Fibroblast of lung (primary cell): Measurements from ENCODE around the gene SIDT2.

Source experiments
- CTCF ChIP-seq, 2 donors: IDR thresholded peaks in 1 of 2; conservative IDR thresholded peaks in 1 of 2; 1 replicate in 1 of 2; 2 replicates in 1 of 2; pipeline ENCODE4 v1.5.1; 2011 to 2012; ENCODE audit warnings: low read length in 2 of 2, control low read depth in 1 of 2, inconsistent platforms in 1 of 2, low read depth in 1 of 2, mild to moderate bottlenecking in 1 of 2
- EZH2 ChIP-seq: IDR thresholded peaks from 2 replicates; pipeline ENCODE4 v1.5.1; 2012; ENCODE audit warnings: low read length, control low read depth, mild to moderate bottlenecking; ENCODE audit errors: missing control alignments

DNA sequence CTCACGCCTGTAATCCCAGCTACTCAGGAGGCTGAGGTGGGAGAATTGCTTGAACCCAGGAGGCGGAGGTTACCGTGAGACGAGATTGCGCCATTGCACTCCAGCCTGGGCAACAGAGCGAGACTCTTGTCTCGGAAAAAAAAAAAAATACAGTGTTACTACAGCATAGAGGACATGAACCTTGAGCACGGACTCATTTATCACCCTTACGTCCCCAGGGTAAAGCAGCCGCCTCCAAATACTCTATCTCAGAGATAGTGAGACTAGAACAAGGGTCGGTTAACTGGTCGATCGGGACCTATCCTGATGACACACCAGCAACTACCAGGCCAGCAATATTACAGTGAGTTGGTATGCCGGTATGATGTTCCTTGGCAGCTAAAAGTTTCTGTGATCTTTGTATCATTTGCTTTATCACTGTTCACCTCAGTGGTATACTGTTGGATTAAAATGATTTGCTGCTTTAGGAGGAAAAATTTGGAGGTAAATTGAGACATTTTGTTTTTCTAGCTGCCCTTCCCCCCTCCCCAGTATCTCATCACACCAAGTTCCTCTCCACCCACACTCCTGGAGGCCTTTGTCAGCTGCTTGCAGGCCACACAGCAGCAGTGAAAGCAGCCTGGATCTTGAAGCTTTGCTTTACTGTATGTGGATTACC is 7.0 kb upstream of the SIDT2 start:
- TF ChIP-seq CTCF (conservative IDR thresholded peaks at IDR 0.05 in 1 of 2, IDR thresholded peaks at IDR 0.05 in 1 of 2; ENCODE audit: low read depth in 1 of 2, low read length in 2 of 2) (no peak), EZH2 (no peak)
